Mesenchymal stem cell (in vitro differentiated cells and primary cell): Measurements from ENCODE around the gene HDAC1.

Experiments
- DNase-seq: peaks from one replicate; pipeline ENCODE4 v3.0.0-alpha.2; 2013
- H2AFZ ChIP-seq: one replicate; pipeline ENCODE4 v1.6.1; 2013; ENCODE audit warnings: low read depth, mild to moderate bottlenecking, control low read depth, inconsistent platforms, low read length, moderate library complexity
- H2AK5ac ChIP-seq: 2 replicates; pipeline ENCODE4 v1.6.1; 2013; ENCODE audit warnings: low read length, moderate library complexity, mild to moderate bottlenecking, inconsistent platforms; ENCODE audit not compliant: severe bottlenecking
- H2BK120ac ChIP-seq: one replicate; pipeline ENCODE4 v1.6.1; 2013; ENCODE audit warnings: low read depth, mild to moderate bottlenecking, inconsistent platforms, low read length, moderate library complexity
- H2BK12ac ChIP-seq, 2 experiments: one replicate each; pipeline ENCODE4 v1.6.1; 2013; ENCODE audit warnings: inconsistent platforms in 2 of 2, low read length in 2 of 2, mild to moderate bottlenecking in 2 of 2, moderate library complexity in 2 of 2, control low read depth in 1 of 2
- H2BK15ac ChIP-seq: one replicate; pipeline ENCODE4 v1.6.1; 2013; ENCODE audit warnings: mild to moderate bottlenecking, low read depth, inconsistent platforms; ENCODE audit not compliant: poor library complexity, severe bottlenecking
- H2BK5ac ChIP-seq: 2 replicates; pipeline ENCODE4 v1.6.1; 2013; ENCODE audit warnings: low read depth, mild to moderate bottlenecking, low read length, control low read depth, inconsistent platforms; ENCODE audit not compliant: poor library complexity, severe bottlenecking
- H3K14ac ChIP-seq, 2 experiments: one replicate each; pipeline ENCODE4 v1.6.1; 2013; ENCODE audit warnings: inconsistent platforms in 2 of 2, low read length in 2 of 2, control low read depth in 1 of 2, mild to moderate bottlenecking in 1 of 2, moderate library complexity in 1 of 2
- H3K18ac ChIP-seq, 2 experiments: one replicate each; pipeline ENCODE4 v1.6.1; 2013; ENCODE audit warnings: inconsistent platforms in 2 of 2, low read length in 2 of 2, control low read depth in 1 of 2, low read depth in 1 of 2, mild to moderate bottlenecking in 1 of 2
- H3K23ac ChIP-seq, 2 experiments: one replicate each; pipeline ENCODE4 v1.6.1; 2013; ENCODE audit warnings: inconsistent platforms in 2 of 2, low read length in 2 of 2, mild to moderate bottlenecking in 2 of 2, moderate library complexity in 2 of 2, control low read depth in 1 of 2
- H3K27ac ChIP-seq: 2 replicates; pipeline ENCODE4 v1.5.1; 2013; ENCODE audit warnings: mild to moderate bottlenecking, moderate library complexity, low read length, control low read depth, inconsistent platforms; ENCODE audit not compliant: poor library complexity, severe bottlenecking
- H3K27me3 ChIP-seq, 2 experiments: 2 replicates each; pipeline versions ENCODE4 v1.6.1 to v1.7.0; 2013; ENCODE audit warnings: low read length in 2 of 2, mild to moderate bottlenecking in 2 of 2, moderate library complexity in 2 of 2, control low read depth in 1 of 2, inconsistent platforms in 1 of 2; ENCODE audit not compliant: control insufficient read depth in 1 of 2, insufficient read depth in 1 of 2
- H3K36me3 ChIP-seq, 2 experiments: 2 replicates each; pipeline versions ENCODE4 v1.6.1 to v1.7.0; 2013; ENCODE audit warnings: low read length in 2 of 2, control low read depth in 1 of 2, inconsistent platforms in 1 of 2, low read depth in 1 of 2, mild to moderate bottlenecking in 1 of 2; ENCODE audit not compliant: insufficient read depth in 2 of 2, control insufficient read depth in 1 of 2
- H3K4ac ChIP-seq, 2 experiments: one replicate each; pipeline ENCODE4 v1.6.1; 2013; ENCODE audit warnings: inconsistent platforms in 2 of 2, low read length in 2 of 2, mild to moderate bottlenecking in 2 of 2, moderate library complexity in 2 of 2, control low read depth in 1 of 2, low read depth in 1 of 2
- H3K4me1 ChIP-seq: 2 replicates; pipeline ENCODE4 v1.6.1; 2013; ENCODE audit warnings: low read depth, low read length, control low read depth; ENCODE audit not compliant: control insufficient read depth, insufficient read depth
- H3K4me2 ChIP-seq: 2 replicates; pipeline ENCODE4 v1.6.1; 2013; ENCODE audit warnings: low read length, mild to moderate bottlenecking, inconsistent platforms; ENCODE audit not compliant: poor library complexity, severe bottlenecking
- H3K4me3 ChIP-seq, 2 experiments: 2 replicates each; pipeline versions ENCODE4 v1.5.1 to v1.7.0; 2013; ENCODE audit warnings: low read length in 2 of 2, mild to moderate bottlenecking in 2 of 2, control low read depth in 1 of 2, low read depth in 1 of 2; ENCODE audit not compliant: insufficient read depth in 1 of 2
- H3K79me1 ChIP-seq: replicated peaks from 2 replicates; pipeline ENCODE4 v1.6.1; 2013; ENCODE audit warnings: mild to moderate bottlenecking, control low read depth, low read length, inconsistent platforms; ENCODE audit not compliant: poor library complexity, severe bottlenecking
- H3K9ac ChIP-seq: 2 replicates; pipeline ENCODE4 v1.7.0; 2013; ENCODE audit warnings: mild to moderate bottlenecking, low read length, moderate library complexity
- H3K9me3 ChIP-seq: 2 replicates; pipeline ENCODE4 v1.7.0; 2013; ENCODE audit warnings: mild to moderate bottlenecking, low read length; ENCODE audit not compliant: control insufficient read depth
- H4K8ac ChIP-seq: one replicate; pipeline ENCODE4 v1.6.1; 2013; ENCODE audit warnings: inconsistent platforms, mild to moderate bottlenecking, low read length, moderate library complexity
- H4K91ac ChIP-seq: one replicate; pipeline ENCODE4 v1.6.1; 2013; ENCODE audit warnings: mild to moderate bottlenecking, low read length, inconsistent platforms
- WGBS: methylation state at CpG from one replicate; pipeline ENCODE4 v1.1.7; 2013; ENCODE audit warnings: mixed read lengths; 5-methylcytosine and 5-hydroxymethylcytosine counted together

HDAC1 gene

GRCh38 chr1:32349211-32349708 is 57.4 kb downstream of the HDAC1 start:
- Histone ChIP-seq H3K23ac (no peak overlapping the region), H4K91ac (peak overlapping the region; percentile 85), H3K9me3 (no peaks in the 10 kb centered on the region), H2BK5ac (no peak overlapping the region), H3K4me2 (no peak overlapping the region), H2BK12ac (peak overlapping the region; percentile 65 to 76), H3K9ac (no peak overlapping the region), H2BK120ac (peak overlapping the region; percentile 2), H3K4me3 (no peak overlapping the region), H3K4ac (peak overlapping the region; percentile 85 to 94), H4K8ac (peak overlapping the region; percentile 83), H2BK15ac (peak overlapping the region; percentile 54), H3K27me3 (peaks cover 0 to 11% of the 10 kb centered on the region in 2 experiments), H3K36me3 (no peaks in the 10 kb centered on the region), H2AK5ac (peak overlapping the region; percentile 8), H3K14ac (peak overlapping the region in 1 of 2 experiments; percentile 13), H3K18ac (peak overlapping the region; percentile 83 to 91), H2AFZ (no peak overlapping the region), H3K27ac (peak overlapping the region; percentile 53), H3K4me1 (peaks cover 38% of the 10 kb centered on the region), H3K79me1 (peaks cover 11% of the 10 kb centered on the region)
- DNase-seq = peak; percentile 99
- 23% methylated on average over 8 of the region's 8 CpGs for WGBS

GRCh38 chr1:32350785-32351398 is 59.0 kb downstream of the HDAC1 start:
- peak overlapping the region; percentile 96 to 98 for H2BK12ac ChIP-seq
- H4K91ac ChIP-seq = peak overlapping the region; percentile 93
- peak overlapping the region; percentile 47 to 75 for H3K4ac ChIP-seq
- peak overlapping the region; percentile 88 for H2BK120ac ChIP-seq
- H3K79me1 ChIP-seq = peaks cover 11% of the 10 kb centered on the region
- peak overlapping the region; percentile 87 for H3K27ac ChIP-seq
- peak overlapping the region; percentile 68 to 86 for H3K18ac ChIP-seq
- peak overlapping the region; percentile 42 for H3K4me2 ChIP-seq
- peak overlapping the region; percentile 88 for H4K8ac ChIP-seq
- H3K4me3 ChIP-seq = peak overlapping the region; percentile 51 to 66
- DNase-seq = no peak
- H2AFZ ChIP-seq = no peak overlapping the region
- no peak overlapping the region for H3K14ac ChIP-seq
- peaks cover 0 to 7% of the 10 kb centered on the region in 2 experiments for H3K27me3 ChIP-seq
- peaks cover 32% of the 10 kb centered on the region for H3K4me1 ChIP-seq
- H3K36me3 ChIP-seq = peaks cover 7 to 12% of the 10 kb centered on the region in 2 experiments
- H3K9ac ChIP-seq = no peak overlapping the region
- peak overlapping the region; percentile 20 for H2BK5ac ChIP-seq
- H3K23ac ChIP-seq = no peak overlapping the region
- peak overlapping the region; percentile 82 for H2AK5ac ChIP-seq
- WGBS = 19% methylated on average over 18 of the region's 28 CpGs
- no peaks in the 10 kb centered on the region for H3K9me3 ChIP-seq
- no peak overlapping the region for H2BK15ac ChIP-seq

GRCh38 chr1:32351399-32352238 is 59.7 kb downstream of the HDAC1 start:
- Histone ChIP-seq H2AK5ac (peak overlapping the region; percentile 44), H3K4me1 (peaks cover 30% of the 10 kb centered on the region), H2BK5ac (peak overlapping the region; percentile 74), H3K36me3 (peaks cover 7 to 17% of the 10 kb centered on the region in 2 experiments), H2BK120ac (peak overlapping the region; percentile 99), H3K14ac (peak overlapping the region; percentile 49 to 98), H3K79me1 (peaks cover 11% of the 10 kb centered on the region), H3K4ac (peak overlapping the region; percentile 96 to 99), H3K23ac (peak overlapping the region; percentile 38), H3K9ac (peak overlapping the region; percentile 95), H4K91ac (peak overlapping the region; percentile 99), H3K27me3 (peaks cover 0 to 1% of the 10 kb centered on the region in 2 experiments), H4K8ac (peak overlapping the region; percentile 98), H3K18ac (peak overlapping the region; percentile 93 to 97), H3K4me2 (peak overlapping the region; percentile 72), H2AFZ (peak overlapping the region; percentile 5), H3K9me3 (no peaks in the 10 kb centered on the region), H3K27ac (peak overlapping the region; percentile 87), H2BK12ac (peak overlapping the region; percentile 81 to 91), H2BK15ac (peak overlapping the region; percentile 97), H3K4me3 (peak overlapping the region; percentile 76 to 89)
- peak; percentile 95 for DNase-seq
- 3% methylated on average over 69 of the region's 75 CpGs for WGBS
